ENCODE data around the gene POU5F1. TPM values are rescaled to one million over a fixed set of nuclear protein-coding genes. Genes with fewer than 3 reads are reported as not detected.
A peak's percentile ranks its signal among the peaks of the same experiment; 100 is the strongest.

Gene POU5F1
- total RNA-seq, 1 experiment from 2014 or later: not detected

GRCh38 chr6:31116661-31117385, 53.7 kb downstream of the POU5F1 start:
- Histone ChIP-seq H3K36me3 (ENCODE audit: low read depth, low read length) (no peaks in the 10 kb centered on the region), H3K9me3 (ENCODE audit: low read length) (no peaks in the 10 kb centered on the region), H3K27ac (ENCODE audit: low read length) (no peak overlapping the region), H3K4me2 (ENCODE audit: low read length) (0 out of 2 replicates have a peak overlapping the region, but pooled peaks have one; percentile 26), H2AFZ (ENCODE audit: low read length) (no peak overlapping the region), H4K20me1 (ENCODE audit: low read length) (no peaks in the 10 kb centered on the region), H3K79me2 (ENCODE audit: low read length) (peaks cover 26% of the 10 kb centered on the region), H3K4me3 (ENCODE audit: low read length) (no peak overlapping the region), H3K27me3 (ENCODE audit: low read length) (no peaks in the 10 kb centered on the region), H3K4me1 (ENCODE audit: insufficient read depth, low read length) (peaks cover 36% of the 10 kb centered on the region), H3F3A (ENCODE audit: low read length, unreplicated experiment) (no peaks in the 10 kb centered on the region), H3K9me2 (replicated peaks; ENCODE audit: low read length) (no peaks in the 10 kb centered on the region), H3K9ac (ENCODE audit: low read length) (no peak overlapping the region)
- intact Hi-C loops (cut with micrococcal nuclease): no loop called here
- TF ChIP-seq EZH2 (IDR thresholded peaks at IDR 0.05; ENCODE audit: low read length, unreplicated experiment): no peak
- no peak for TF ChIP-seq CTCF (conservative IDR thresholded peaks at IDR 0.05; ENCODE audit: low read depth, low read length)
- no peak for TF ChIP-seq EZH2phosphoT487 (IDR thresholded peaks at IDR 0.05; ENCODE audit: borderline replicate concordance, low read length)
- DNase-seq: no peak
- no peak for ATAC-seq
- POLR2A ChIA-PET (ENCODE audit: unreplicated experiment): no interaction called here
- no TSS peak for BruUV-seq (replicated peaks)
- CTCF ChIA-PET: interaction anchor here (0.5 kb wide), 1 partner anchor 44 kb away, joined by 3 read pairs; no protein-coding TSS in a partner anchor

- Histone ChIP-seq H3K4me2 (ENCODE audit: low read length) (peak overlapping the region; percentile 84), H3K27me3 (ENCODE audit: low read length) (no peaks in the 10 kb centered on the region), H3K79me2 (ENCODE audit: low read length) (peaks cover 26% of the 10 kb centered on the region), H3K36me3 (ENCODE audit: low read depth, low read length) (no peaks in the 10 kb centered on the region), H3K27ac (ENCODE audit: low read length) (no peak overlapping the region), H3K4me3 (ENCODE audit: low read length) (no peak overlapping the region), H3K9me2 (replicated peaks; ENCODE audit: low read length) (no peaks in the 10 kb centered on the region), H3K9me3 (ENCODE audit: low read length) (no peaks in the 10 kb centered on the region), H3K9ac (ENCODE audit: low read length) (no peak overlapping the region), H3K4me1 (ENCODE audit: insufficient read depth, low read length) (peaks cover 36% of the 10 kb centered on the region), H3F3A (ENCODE audit: low read length, unreplicated experiment) (no peaks in the 10 kb centered on the region), H2AFZ (ENCODE audit: low read length) (no peak overlapping the region), H4K20me1 (ENCODE audit: low read length) (no peaks in the 10 kb centered on the region)
- no peak for TF ChIP-seq CTCF (conservative IDR thresholded peaks at IDR 0.05; ENCODE audit: low read depth, low read length)
- no peak for TF ChIP-seq EZH2phosphoT487 (IDR thresholded peaks at IDR 0.05; ENCODE audit: borderline replicate concordance, low read length)
- no peak for TF ChIP-seq EZH2 (IDR thresholded peaks at IDR 0.05; ENCODE audit: low read length, unreplicated experiment)
- ATAC-seq: no peak
- BruUV-seq (replicated peaks): no TSS peak
- CTCF ChIA-PET: no interaction called here
- no peak for DNase-seq
- POLR2A ChIA-PET (ENCODE audit: unreplicated experiment): no interaction called here
- intact Hi-C loops (cut with micrococcal nuclease): loop anchor here (1.0 kb wide), 1 partner anchor 22 kb away; no protein-coding TSS in a partner anchor
Measured at GRCh38 chr6:31115941-31116560, 54.4 kb downstream of the POU5F1 start.
